Esophagus mucosa (tissue), 1 donor: Measurements from ENCODE around the gene PPIL6. TPM values are rescaled to one million over a fixed set of nuclear protein-coding genes. Genes with fewer than 3 reads are reported as not detected.

ENCODE experiments used
- ATAC-seq: fragments of 200-7000 bp; cut with Tn5 transposase; one replicate; pipeline ENCODE4 v1.9.1; 2020
- total RNA-seq: library from RNA; stranded (reverse); gene quantifications from one replicate; pipeline ENCODE4 v1.2.4, GENCODE V29; 2023
- donor health status: DM: yes; HTN: yes; CAD: no.

Gene PPIL6
- total RNA-seq, result 0.84 TPM

GRCh38 chr6:109440331-109441068, at the start of gene PPIL6, which contains the start of gene SMPD2:
PPIL6 (minus strand) TSS chr6:109440628; CDS start chr6:109440590, 38 bp downstream.
SMPD2 (plus strand) TSS chr6:109440724; CDS start chr6:109441122, 398 bp downstream.
- peak; percentile 89 for ATAC-seq

GRCh38 chr6:109488001-109488400, 47.6 kb upstream of the PPIL6 start:
- ATAC-seq, result no peak

DNA sequence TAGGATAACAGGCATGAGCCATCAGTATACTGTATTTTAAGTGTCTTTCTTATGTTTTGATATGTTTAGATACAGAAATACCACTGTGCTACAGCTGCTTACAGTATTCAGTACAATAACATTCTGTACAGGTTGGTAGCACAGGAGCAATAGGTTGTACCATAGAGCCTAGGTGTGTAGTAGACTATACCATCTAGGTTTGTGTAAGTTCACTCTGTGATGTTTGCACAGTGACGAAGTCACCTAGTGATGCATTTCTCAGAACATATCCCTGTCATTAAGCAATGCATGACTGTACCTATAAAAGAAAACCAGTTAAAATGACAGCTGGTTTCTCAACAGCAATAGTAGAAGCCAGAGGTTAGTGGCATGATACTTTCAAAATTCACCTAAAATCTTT, 45.6 kb upstream of the PPIL6 start:
- peak; percentile 73 for ATAC-seq

GRCh38 chr6:109485266-109485935, 45.0 kb upstream of the PPIL6 start:
- ATAC-seq, result no peak

GRCh38 chr6:109484122-109484521, 43.7 kb upstream of the PPIL6 start:
- no peak for ATAC-seq

DNA sequence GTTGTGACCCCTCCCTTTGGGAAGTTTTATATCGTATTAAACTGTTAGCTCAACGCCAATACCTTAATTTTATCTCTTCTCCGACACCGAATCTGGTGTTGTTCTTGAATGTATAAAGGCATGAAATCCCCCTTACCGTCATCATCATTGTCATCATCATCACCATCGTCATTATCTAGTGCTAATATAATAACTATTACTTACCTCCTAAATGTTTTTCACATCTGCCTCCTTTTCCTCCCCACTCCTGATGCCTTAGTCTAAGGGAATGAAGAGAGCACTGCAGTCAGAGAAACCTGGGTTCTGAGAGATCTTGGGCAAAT, 43.3 kb upstream of the PPIL6 start:
- ATAC-seq, result no peak

DNA sequence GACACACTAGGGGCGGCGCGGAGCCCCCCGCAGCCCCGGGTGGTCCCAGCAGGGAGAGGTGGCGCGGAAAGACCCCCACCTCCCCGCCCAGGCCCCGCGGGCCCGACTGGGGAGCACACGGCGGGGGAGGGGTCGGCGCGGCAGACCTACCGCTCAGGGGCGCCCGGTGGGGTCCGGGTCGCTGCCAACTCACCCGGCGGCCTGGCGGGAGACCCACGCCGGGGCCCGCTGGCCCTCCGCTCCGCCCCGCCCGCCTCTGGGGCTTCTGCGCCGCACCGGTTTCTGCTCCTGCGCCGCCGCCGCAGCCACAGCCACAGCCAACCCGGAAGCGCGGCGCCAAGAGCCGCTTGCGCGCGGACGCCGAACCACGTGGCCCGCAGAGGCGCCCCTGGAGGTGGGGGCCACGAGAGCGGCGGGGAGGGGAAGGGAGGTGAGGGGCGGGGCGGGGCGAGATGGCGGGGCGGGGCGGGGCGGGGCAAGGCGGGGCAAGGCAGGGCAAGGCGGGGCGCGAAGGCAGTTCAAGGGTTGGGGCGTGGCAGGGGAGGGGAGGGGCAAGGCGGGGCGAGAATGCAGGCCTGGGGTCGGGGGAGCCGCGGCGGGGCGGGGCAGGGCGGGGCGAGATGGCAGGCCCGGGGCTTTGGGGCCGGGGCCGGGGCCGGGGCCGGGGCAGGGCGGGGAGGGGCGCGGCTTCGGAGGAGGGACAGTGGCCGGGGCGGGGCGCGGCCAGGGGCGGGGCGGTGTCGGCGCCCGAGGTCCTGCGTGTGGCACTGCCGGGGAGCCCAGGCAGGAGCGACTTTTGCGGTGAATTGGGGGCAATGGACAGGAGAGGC, 42.7 kb upstream of the PPIL6 start, which contains the start of gene ZBTB24:
Gene ZBTB24, minus strand, starts transcription at position 315 of the 830 bp plus-strand sequence. CDS start 1,193 bp downstream, outside the sequence.
- ATAC-seq, result peak; percentile 91

DNA sequence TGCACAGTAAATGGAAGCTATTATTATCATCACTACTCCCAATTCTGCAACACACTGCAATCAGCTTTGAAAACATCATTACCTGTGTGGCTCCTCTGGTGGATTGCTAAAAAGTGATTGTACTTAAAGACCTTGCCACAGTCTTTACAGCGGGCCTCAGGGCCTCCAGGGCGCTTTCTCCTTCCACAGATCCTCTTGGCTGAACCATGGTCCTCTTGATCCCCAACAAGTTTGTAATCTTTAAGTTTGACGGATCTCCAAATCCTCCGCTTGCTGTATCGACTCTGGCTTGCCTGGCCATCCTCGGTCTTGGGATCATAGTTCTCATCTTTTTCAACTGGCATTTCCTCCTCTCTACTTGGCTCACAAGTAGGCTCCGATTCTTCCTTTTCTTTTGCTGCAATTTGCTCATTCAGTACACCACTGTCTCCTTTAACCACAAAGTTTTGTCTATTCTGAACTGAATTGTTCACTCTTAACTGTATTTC, 40.6 kb upstream of the PPIL6 start:
- ATAC-seq, result no peak

DNA sequence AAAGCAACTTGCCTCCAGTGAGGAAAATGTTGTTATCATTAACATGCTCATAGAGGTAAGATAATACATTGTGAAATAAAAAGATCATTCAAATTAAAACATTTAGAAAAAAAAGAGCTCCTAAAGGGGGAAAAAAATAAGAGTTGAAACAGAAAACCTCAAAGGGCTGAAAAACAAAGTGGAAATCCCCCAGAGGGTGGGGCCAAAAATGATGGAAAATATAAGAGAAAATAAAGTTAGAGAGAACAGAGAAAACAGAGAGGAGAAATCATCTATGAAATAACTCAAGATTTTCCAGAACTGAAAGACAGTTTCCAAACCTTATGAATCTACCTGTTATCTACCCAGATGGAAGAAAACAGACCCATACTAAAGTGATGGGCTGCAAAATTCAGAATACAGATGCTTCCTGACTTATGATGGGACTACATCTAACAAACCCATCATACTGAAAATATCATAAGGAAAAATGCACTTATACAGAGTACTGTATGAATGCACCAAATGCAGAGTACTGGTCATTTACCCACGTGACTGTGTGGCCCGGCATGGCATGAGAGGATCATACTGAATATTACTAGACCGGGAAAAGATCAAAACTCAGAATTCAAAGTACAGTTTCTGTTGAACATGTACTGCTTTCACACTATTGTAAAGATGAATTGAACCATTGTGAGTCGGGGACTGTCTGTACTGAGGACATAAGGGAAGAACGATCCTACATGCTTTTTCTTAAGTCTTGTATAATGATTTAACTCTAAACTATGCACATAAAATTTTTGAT, 38.6 kb upstream of the PPIL6 start:
- no peak for ATAC-seq

GRCh38 chr6:109478222-109478805, 37.9 kb upstream of the PPIL6 start:
- ATAC-seq, result no peak

DNA sequence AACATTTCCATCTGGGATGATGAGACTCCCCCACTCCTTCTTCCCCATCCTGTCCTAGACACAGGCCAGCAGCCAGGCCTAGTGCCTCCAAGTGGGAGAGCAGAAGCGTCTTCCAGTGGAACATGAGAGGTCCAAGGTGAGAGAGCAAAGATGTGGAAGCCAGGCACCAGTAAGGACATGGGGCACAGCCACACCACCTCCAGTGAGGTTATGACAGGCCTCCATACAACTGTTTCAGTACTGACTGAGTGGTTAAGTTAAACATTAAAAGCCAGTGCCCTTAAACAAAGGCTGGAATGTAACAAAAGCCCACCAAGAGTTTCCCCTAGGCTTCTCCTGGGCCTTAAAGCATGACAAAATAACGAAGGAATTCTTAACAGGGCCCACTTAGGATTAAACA, 37.3 kb upstream of the PPIL6 start:
- ATAC-seq, result no peak

- ATAC-seq, result no peak
These were observed 36.8 kb upstream of the PPIL6 start for GRCh38 chr6:109477184-109477583.

DNA sequence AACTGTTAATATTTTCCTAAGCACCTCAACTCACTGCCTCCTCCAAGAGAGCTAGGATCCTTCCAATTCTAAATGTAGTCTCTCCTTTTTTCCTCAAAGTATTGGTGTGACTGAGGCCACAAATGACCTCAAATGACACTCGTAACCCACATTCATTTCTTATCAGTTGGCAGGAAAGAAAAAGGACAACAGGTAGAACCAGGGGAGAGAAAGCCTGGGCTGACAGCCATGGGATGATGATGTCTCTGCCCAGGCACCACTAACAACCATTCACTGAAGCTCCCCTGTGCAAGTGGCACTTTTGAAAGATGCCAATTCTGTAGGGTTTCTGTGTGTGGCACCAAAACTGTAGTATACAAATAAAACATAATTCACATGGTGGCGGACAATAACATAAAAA, 35.2 kb upstream of the PPIL6 start:
- ATAC-seq, result no peak

GRCh38 chr6:109474995-109475394, 34.6 kb upstream of the PPIL6 start:
- ATAC-seq, result no peak

DNA sequence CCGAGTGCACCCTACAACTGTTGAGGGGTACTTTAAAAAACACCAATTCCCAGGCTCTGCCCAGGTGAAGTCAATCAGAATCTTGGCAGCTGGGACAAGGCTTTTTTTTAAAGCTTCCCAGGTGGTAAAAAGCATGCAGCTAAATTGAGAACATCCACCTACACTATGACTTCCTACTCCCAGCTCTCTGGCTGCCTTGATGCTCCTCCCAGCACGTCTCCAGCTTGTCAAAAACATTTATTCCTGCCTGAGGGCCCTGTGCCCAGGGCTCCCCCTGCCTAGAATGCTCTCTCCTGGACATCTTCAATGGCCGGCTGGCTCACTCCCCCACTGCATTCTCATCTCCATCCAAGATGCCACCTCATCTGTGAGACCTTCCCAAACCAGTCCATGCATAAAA, 32.7 kb upstream of the PPIL6 start:
- no peak for ATAC-seq

- ATAC-seq, result no peak
These were observed 31.9 kb upstream of the PPIL6 start for GRCh38 chr6:109472132-109472995.

- peak; percentile 11 for ATAC-seq
These were observed 30.8 kb upstream of the PPIL6 start for GRCh38 chr6:109471105-109471810.

DNA sequence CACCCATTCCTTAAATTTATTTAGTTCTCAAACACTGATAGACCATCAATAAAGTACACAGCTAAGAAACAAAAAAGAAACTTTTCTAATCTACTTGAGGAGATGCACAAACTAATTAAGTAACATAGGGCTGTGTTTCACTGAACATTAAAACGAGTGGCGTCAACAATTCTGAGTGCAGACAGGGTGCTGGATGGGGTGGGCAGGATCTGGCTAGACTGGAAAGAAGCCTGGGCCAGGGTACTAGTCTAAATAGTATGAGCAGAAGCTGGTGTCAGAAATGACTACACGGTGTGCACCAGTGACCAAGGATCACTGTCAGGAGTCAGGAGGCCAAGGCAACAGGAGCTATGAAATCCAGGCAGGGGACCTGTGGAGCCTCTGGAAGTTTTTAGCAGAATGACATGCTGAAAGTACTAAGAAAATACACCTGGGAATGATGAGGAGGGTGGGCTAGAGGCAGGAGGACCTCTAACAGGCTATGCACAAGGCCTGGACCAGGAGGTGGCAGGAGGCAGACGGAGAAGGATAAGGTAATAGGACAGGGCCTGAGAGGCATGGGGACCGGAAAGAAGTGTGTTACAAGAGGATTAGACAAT, 29.3 kb upstream of the PPIL6 start:
- no peak for ATAC-seq

DNA sequence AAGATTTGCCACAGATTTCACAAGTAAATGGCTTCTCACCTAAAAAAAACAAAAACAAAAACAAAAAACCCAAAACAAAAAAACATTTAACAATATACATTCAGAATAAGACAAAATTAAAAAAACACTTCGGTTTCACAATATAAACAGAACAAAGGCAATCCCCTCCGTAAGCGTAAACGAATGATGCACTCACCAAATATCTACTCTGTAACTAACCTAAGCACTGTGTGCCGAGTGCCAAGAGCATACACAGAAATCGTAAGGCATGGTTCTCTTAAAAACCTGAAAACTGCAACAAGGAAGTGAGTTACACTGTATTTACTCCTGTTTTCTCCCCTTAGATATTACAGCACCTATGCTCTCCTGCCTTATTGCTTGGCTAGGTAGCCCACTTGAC, 27.3 kb upstream of the PPIL6 start:
- no peak for ATAC-seq
